PC-3 (cell line): ENCODE data around the gene PSMA7.

ENCODE experiments used
- CTCF ChIP-seq: fragments of 300-600 bp; sonication (generic); conservative IDR thresholded peaks from 2 replicates; pipeline ENCODE4 v1.5.1; 2017; ENCODE audit warnings: antibody characterized with exemption, low read depth, mild to moderate bottlenecking, low read length
- EZH2 ChIP-seq: fragments of 300-600 bp; sonication (generic); IDR thresholded peaks from one replicate; pipeline ENCODE4 v1.6.1; 2017; ENCODE audit warnings: antibody characterized with exemption, mild to moderate bottlenecking, low read length; ENCODE audit not compliant: unreplicated experiment
- EZH2phosphoT487 ChIP-seq: fragments of 300-600 bp; sonication (generic); IDR thresholded peaks from 2 replicates; pipeline ENCODE4 v1.6.1; 2018; ENCODE audit warnings: mild to moderate bottlenecking, antibody characterized with exemption, low read length, borderline replicate concordance

GRCh38 chr20:62158088-62158400 lies 14.8 kb upstream of the PSMA7 start:
- TF ChIP-seq CTCF (no peak), EZH2 (no peak), EZH2phosphoT487 (no peak)
